Measurements from ENCODE around the gene SIAH2.

The SIAH2 gene

GRCh38 chr3:150759947-150760346 lies 3.0 kb downstream of the SIAH2 start:
- Mint-ChIP-seq H3K27me3 (ENCODE audit: low read depth) (no peaks in the 10 kb centered on the region), H3K27ac (peak overlapping the region in 1 of 3 experiments; percentile 69), H3K9me3 (no peaks in the 10 kb centered on the region), H3K36me3 (ENCODE audit: low read depth) (peaks cover 7% of the 10 kb centered on the region), H3K4me1 (peaks cover 33% of the 10 kb centered on the region), H3K4me3 (peak overlapping the region; percentile 69 to 97 (median 94))
- TF ChIP-seq, protein P1, sequence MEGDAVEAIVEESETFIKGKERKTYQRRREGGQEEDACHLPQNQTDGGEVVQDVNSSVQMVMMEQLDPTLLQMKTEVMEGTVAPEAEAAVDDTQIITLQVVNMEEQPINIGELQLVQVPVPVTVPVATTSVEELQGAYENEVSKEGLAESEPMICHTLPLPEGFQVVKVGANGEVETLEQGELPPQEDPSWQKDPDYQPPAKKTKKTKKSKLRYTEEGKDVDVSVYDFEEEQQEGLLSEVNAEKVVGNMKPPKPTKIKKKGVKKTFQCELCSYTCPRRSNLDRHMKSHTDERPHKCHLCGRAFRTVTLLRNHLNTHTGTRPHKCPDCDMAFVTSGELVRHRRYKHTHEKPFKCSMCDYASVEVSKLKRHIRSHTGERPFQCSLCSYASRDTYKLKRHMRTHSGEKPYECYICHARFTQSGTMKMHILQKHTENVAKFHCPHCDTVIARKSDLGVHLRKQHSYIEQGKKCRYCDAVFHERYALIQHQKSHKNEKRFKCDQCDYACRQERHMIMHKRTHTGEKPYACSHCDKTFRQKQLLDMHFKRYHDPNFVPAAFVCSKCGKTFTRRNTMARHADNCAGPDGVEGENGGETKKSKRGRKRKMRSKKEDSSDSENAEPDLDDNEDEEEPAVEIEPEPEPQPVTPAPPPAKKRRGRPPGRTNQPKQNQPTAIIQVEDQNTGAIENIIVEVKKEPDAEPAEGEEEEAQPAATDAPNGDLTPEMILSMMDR (IDR thresholded peaks at IDR 0.05; ENCODE audit: unreplicated experiment in 3 of 3), result no peak

- TF ChIP-seq, protein P1 (IDR thresholded peaks at IDR 0.05; ENCODE audit: unreplicated experiment in 3 of 3), result no peak
- Mint-ChIP-seq H3K9me3 (no peaks in the 10 kb centered on the region), H3K4me3 (peak overlapping the region in 1 of 3 experiments; percentile 97), H3K4me1 (peaks cover 33% of the 10 kb centered on the region), H3K27me3 (ENCODE audit: low read depth) (no peaks in the 10 kb centered on the region), H3K36me3 (ENCODE audit: low read depth) (peaks cover 7% of the 10 kb centered on the region), H3K27ac (no peak overlapping the region)
Measured at GRCh38 chr3:150759319-150759718, 3.6 kb downstream of the SIAH2 start.

GRCh38 chr3:150757768-150758167 lies 5.2 kb downstream of the SIAH2 start:
- Mint-ChIP-seq H3K27me3 (ENCODE audit: low read depth) (no peaks in the 10 kb centered on the region), H3K9me3 (no peaks in the 10 kb centered on the region), H3K36me3 (ENCODE audit: low read depth) (peaks cover 11% of the 10 kb centered on the region), H3K4me3 (no peak overlapping the region), H3K27ac (no peak overlapping the region), H3K4me1 (peaks cover 28% of the 10 kb centered on the region)
- TF ChIP-seq, protein P1 (IDR thresholded peaks at IDR 0.05; ENCODE audit: unreplicated experiment in 3 of 3), result no peak

- H3K36me3 Mint-ChIP-seq (ENCODE audit: low read depth), result peaks cover 11% of the 10 kb centered on the region
- no peaks in the 10 kb centered on the region for H3K27me3 Mint-ChIP-seq (ENCODE audit: low read depth)
- no peak overlapping the region for H3K4me3 Mint-ChIP-seq
- TF ChIP-seq, protein P1 (IDR thresholded peaks at IDR 0.05; ENCODE audit: unreplicated experiment in 3 of 3), result no peak
- no peaks in the 10 kb centered on the region for H3K9me3 Mint-ChIP-seq
- H3K4me1 Mint-ChIP-seq, result peaks cover 28% of the 10 kb centered on the region
- no peak overlapping the region for H3K27ac Mint-ChIP-seq
Measured at GRCh38 chr3:150757364-150757763, 5.6 kb downstream of the SIAH2 start.

DNA sequence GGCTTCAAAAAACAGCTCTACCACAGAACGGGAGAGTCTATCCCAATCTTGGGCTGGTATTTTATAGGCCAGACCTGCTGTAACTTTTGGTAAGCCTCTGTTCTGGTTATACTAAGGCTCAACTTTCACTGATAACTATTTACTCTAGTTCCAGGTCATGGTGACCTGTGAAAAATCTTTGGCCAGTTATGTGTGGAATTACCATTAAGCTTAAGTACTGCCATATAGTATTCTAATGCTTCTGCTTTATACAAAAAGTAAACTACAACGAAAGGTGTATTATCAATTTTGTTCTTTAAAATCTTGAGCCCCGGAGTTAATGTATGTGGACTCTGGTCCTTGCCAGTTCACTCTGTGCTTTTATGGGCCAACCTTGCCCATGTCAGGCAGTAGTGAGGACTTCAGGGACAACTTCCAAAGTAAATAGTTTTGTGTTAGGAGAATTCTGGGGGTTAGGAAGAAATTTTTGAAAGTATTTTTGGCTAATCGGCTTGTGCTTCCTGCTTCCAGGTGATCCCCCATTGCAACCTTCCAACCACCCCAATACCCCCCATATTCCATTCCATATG lies 6.4 kb downstream of the SIAH2 start:
- peaks cover 26% of the 10 kb centered on the region for H3K4me1 Mint-ChIP-seq
- peaks cover 11% of the 10 kb centered on the region for H3K36me3 Mint-ChIP-seq (ENCODE audit: low read depth)
- no peaks in the 10 kb centered on the region for H3K9me3 Mint-ChIP-seq
- TF ChIP-seq, protein P1 (IDR thresholded peaks at IDR 0.05; ENCODE audit: unreplicated experiment in 3 of 3), result no peak
- no peak overlapping the region for H3K4me3 Mint-ChIP-seq
- no peaks in the 10 kb centered on the region for H3K27me3 Mint-ChIP-seq (ENCODE audit: low read depth)
- peak overlapping the region in 1 of 3 experiments; percentile 22 for H3K27ac Mint-ChIP-seq

GRCh38 chr3:150755902-150756301 lies 7.1 kb downstream of the SIAH2 start:
- H3K27me3 Mint-ChIP-seq (ENCODE audit: low read depth), result no peaks in the 10 kb centered on the region
- H3K36me3 Mint-ChIP-seq (ENCODE audit: low read depth), result peaks cover 11% of the 10 kb centered on the region
- no peak overlapping the region for H3K27ac Mint-ChIP-seq
- H3K4me3 Mint-ChIP-seq, result no peak overlapping the region
- peaks cover 19% of the 10 kb centered on the region for H3K4me1 Mint-ChIP-seq
- H3K9me3 Mint-ChIP-seq, result no peaks in the 10 kb centered on the region
- TF ChIP-seq, protein P1 (IDR thresholded peaks at IDR 0.05; ENCODE audit: unreplicated experiment in 3 of 3), result no peak
